PC-3 (cell line): Measurements from ENCODE around the gene ULK4. TPM values are rescaled to one million over a fixed set of nuclear protein-coding genes. Genes with fewer than 3 reads are reported as not detected.

Source experiments
- ATAC-seq: fragments of 200-7000 bp; cut with Tn5 transposase; 2 replicates; pipeline ENCODE4 v1.9.1; 2020; ENCODE audit warnings: mild to moderate bottlenecking, moderate library complexity
- BruUV-seq: library from RNA; stranded (reverse); fragments of 400-500 nt; replicated peaks from 2 replicates; lab custom pipeline; 2021; lab: Mats Ljungman, UMichigan
- CTCF ChIA-PET: fragments of 300-600 bp; sonication (Branson Sonifier 250); formaldehyde crosslinking; loops from one replicate; lab custom pipeline; 2022; ENCODE audit warnings: antibody characterized with exemption; lab: Charles Lee
- POLR2A ChIA-PET: fragments of 300-600 bp; sonication (Branson Sonifier 250); formaldehyde crosslinking; loops from one replicate; lab custom pipeline; 2022; ENCODE audit warnings: antibody characterized with exemption; ENCODE audit not compliant: unreplicated experiment; lab: Charles Lee
- DNase-seq: peaks from one replicate; pipeline ENCODE4 v3.0.0-alpha.2; 2015
- H2AFZ ChIP-seq: fragments of 300-600 bp; sonication (generic); 2 replicates; pipeline ENCODE4 v1.6.0; 2016; ENCODE audit warnings: antibody characterized with exemption, low read length
- H3F3A ChIP-seq: fragments of 300-600 bp; sonication (generic); one replicate; pipeline ENCODE4 v1.6.0; 2017; ENCODE audit warnings: antibody characterized with exemption, low read length, control low read depth, mild to moderate bottlenecking; ENCODE audit not compliant: unreplicated experiment
- H3K27ac ChIP-seq: fragments of 300-600 bp; sonication (generic); 2 replicates; pipeline ENCODE4 v1.5.1; 2016; ENCODE audit warnings: mild to moderate bottlenecking, low read length
- H3K27me3 ChIP-seq: fragments of 300-600 bp; sonication (generic); 2 replicates; pipeline ENCODE4 v1.6.1; 2016; ENCODE audit warnings: low read length, mixed read lengths
- H3K36me3 ChIP-seq: fragments of 300-600 bp; sonication (generic); 2 replicates; pipeline ENCODE4 v1.6.1; 2016; ENCODE audit warnings: low read depth, mixed run types, low read length, mixed read lengths
- H3K4me1 ChIP-seq: fragments of 300-600 bp; sonication (generic); 2 replicates; pipeline ENCODE4 v1.5.1; 2016; ENCODE audit warnings: low read length; ENCODE audit not compliant: insufficient read depth
- H3K4me2 ChIP-seq: fragments of 300-600 bp; sonication (generic); 2 replicates; pipeline ENCODE4 v1.6.0; 2016; ENCODE audit warnings: low read length
- H3K4me3 ChIP-seq: fragments of 300-600 bp; sonication (generic); 2 replicates; pipeline ENCODE4 v1.5.1; 2016; ENCODE audit warnings: mild to moderate bottlenecking, low read length, mixed read lengths
- H3K79me2 ChIP-seq: fragments of 300-600 bp; sonication (generic); 2 replicates; pipeline ENCODE4 v1.6.1; 2017; ENCODE audit warnings: low read length, mixed read lengths
- H3K9ac ChIP-seq: fragments of 300-600 bp; sonication (generic); 2 replicates; pipeline ENCODE4 v1.6.0; 2016; ENCODE audit warnings: mild to moderate bottlenecking, low read length
- H3K9me2 ChIP-seq: fragments of 300-600 bp; sonication (generic); replicated peaks from 2 replicates; pipeline ENCODE4 v1.6.1; 2016; ENCODE audit warnings: mixed run types, low read length, mixed read lengths
- H3K9me3 ChIP-seq: fragments of 300-600 bp; sonication (generic); 2 replicates; pipeline ENCODE4 v1.6.1; 2016; ENCODE audit warnings: low read length, mixed read lengths
- H4K20me1 ChIP-seq: fragments of 300-600 bp; sonication (generic); 2 replicates; pipeline ENCODE4 v1.6.1; 2016; ENCODE audit warnings: low read length, mixed read lengths
- EZH2 ChIP-seq: fragments of 300-600 bp; sonication (generic); IDR thresholded peaks from one replicate; pipeline ENCODE4 v1.6.1; 2017; ENCODE audit warnings: antibody characterized with exemption, mild to moderate bottlenecking, low read length; ENCODE audit not compliant: unreplicated experiment
- EZH2phosphoT487 ChIP-seq: fragments of 300-600 bp; sonication (generic); IDR thresholded peaks from 2 replicates; pipeline ENCODE4 v1.6.1; 2018; ENCODE audit warnings: mild to moderate bottlenecking, antibody characterized with exemption, low read length, borderline replicate concordance
- intact Hi-C: fragments of 100-400 bp; cut with micrococcal nuclease; formaldehyde crosslinking; loops from 2 replicates; pipeline ENCODE4 v1.9.0; 2023
- total RNA-seq: library from RNA; depleted of rRNA; stranded (reverse); fragments of >200 nt; gene quantifications from 2 replicates; pipeline ENCODE4 v1.2.3, GENCODE V29; 2014
- TF ChIP-seq, protein P1 (sequence below): fragments of 300-600 bp; sonication (generic); conservative IDR thresholded peaks from 2 replicates; pipeline ENCODE4 v1.5.1; 2017; ENCODE audit warnings: antibody characterized with exemption, low read depth, mild to moderate bottlenecking, low read length

Gene ULK4
- total RNA-seq, 1 experiment from 2014 or later = 4.8 TPM

DNA sequence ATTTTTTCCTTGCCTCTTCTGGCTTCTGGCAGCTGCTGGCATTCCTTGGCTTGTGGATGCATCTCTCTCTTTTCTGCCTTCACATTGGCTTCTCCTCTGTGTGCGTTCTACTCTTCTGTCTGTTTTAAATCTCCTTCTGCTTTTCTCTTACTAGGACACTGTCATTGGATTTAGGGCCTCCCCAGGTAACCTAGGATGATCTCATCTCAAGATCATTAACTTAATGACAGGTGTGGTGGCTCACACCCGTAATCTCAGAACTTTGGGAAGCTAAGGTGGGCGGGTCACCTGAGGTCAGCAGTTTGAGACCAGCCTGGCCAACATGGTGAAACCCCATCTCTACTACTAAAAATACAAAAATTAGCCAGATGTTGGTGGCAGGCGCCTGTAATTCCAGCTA lies 40.9 kb upstream of the ULK4 start:
- BruUV-seq = no TSS peak
- no peak overlapping the region for H3K9ac ChIP-seq
- ATAC-seq = no peak
- POLR2A ChIA-PET = no interaction called here
- H3K27ac ChIP-seq = no peak overlapping the region
- no peaks in the 10 kb centered on the region for H3K79me2 ChIP-seq
- H4K20me1 ChIP-seq = no peaks in the 10 kb centered on the region
- no peaks in the 10 kb centered on the region for H3K9me3 ChIP-seq
- H3K4me1 ChIP-seq = no peaks in the 10 kb centered on the region
- no peak overlapping the region for H3K4me2 ChIP-seq
- TF ChIP-seq, protein P1, sequence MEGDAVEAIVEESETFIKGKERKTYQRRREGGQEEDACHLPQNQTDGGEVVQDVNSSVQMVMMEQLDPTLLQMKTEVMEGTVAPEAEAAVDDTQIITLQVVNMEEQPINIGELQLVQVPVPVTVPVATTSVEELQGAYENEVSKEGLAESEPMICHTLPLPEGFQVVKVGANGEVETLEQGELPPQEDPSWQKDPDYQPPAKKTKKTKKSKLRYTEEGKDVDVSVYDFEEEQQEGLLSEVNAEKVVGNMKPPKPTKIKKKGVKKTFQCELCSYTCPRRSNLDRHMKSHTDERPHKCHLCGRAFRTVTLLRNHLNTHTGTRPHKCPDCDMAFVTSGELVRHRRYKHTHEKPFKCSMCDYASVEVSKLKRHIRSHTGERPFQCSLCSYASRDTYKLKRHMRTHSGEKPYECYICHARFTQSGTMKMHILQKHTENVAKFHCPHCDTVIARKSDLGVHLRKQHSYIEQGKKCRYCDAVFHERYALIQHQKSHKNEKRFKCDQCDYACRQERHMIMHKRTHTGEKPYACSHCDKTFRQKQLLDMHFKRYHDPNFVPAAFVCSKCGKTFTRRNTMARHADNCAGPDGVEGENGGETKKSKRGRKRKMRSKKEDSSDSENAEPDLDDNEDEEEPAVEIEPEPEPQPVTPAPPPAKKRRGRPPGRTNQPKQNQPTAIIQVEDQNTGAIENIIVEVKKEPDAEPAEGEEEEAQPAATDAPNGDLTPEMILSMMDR = no peak
- TF ChIP-seq EZH2phosphoT487 = no peak
- no peak for TF ChIP-seq EZH2
- DNase-seq = no peak
- no peak overlapping the region for H2AFZ ChIP-seq
- CTCF ChIA-PET = no interaction called here
- H3K9me2 ChIP-seq = no peaks in the 10 kb centered on the region
- intact Hi-C loops = no loop called here
- no peak overlapping the region for H3K4me3 ChIP-seq
- no peaks in the 10 kb centered on the region for H3K27me3 ChIP-seq
- no peaks in the 10 kb centered on the region for H3K36me3 ChIP-seq
- H3F3A ChIP-seq = no peaks in the 10 kb centered on the region

DNA sequence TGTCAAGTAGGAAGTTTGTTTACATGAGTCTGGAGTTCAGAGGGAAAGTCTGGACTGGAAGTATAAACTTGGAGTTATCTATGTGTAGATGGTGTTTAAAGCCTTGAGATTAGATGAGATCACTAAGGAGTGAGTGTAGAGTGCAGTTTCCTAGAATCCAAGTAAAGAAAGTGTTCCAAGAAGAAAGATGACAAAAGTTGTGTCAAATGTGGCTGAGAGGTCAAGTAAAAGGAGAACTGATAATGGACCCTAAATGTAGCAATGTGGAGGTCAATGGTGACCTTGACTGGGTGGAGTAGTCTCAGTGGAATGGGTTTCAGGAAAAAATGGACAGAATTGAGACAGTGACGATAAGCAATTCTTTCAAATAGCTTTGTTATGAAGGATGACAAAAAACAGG lies 39.9 kb upstream of the ULK4 start:
- no peak overlapping the region for H2AFZ ChIP-seq
- no peak overlapping the region for H3K4me3 ChIP-seq
- ATAC-seq (no peak), DNase-seq (no peak)
- H4K20me1 ChIP-seq = no peaks in the 10 kb centered on the region
- TF ChIP-seq, protein P1 = no peak
- TF ChIP-seq EZH2 (no peak), EZH2phosphoT487 (no peak)
- no peaks in the 10 kb centered on the region for H3K79me2 ChIP-seq
- no peaks in the 10 kb centered on the region for H3K9me3 ChIP-seq
- H3K27me3 ChIP-seq = no peaks in the 10 kb centered on the region
- intact Hi-C loops = no loop called here
- H3K4me1 ChIP-seq = no peaks in the 10 kb centered on the region
- no peak overlapping the region for H3K9ac ChIP-seq
- POLR2A ChIA-PET = no interaction called here
- no peaks in the 10 kb centered on the region for H3K36me3 ChIP-seq
- H3F3A ChIP-seq = no peaks in the 10 kb centered on the region
- no peak overlapping the region for H3K4me2 ChIP-seq
- CTCF ChIA-PET = no interaction called here
- no TSS peak for BruUV-seq
- H3K9me2 ChIP-seq = no peaks in the 10 kb centered on the region
- H3K27ac ChIP-seq = no peak overlapping the region

DNA sequence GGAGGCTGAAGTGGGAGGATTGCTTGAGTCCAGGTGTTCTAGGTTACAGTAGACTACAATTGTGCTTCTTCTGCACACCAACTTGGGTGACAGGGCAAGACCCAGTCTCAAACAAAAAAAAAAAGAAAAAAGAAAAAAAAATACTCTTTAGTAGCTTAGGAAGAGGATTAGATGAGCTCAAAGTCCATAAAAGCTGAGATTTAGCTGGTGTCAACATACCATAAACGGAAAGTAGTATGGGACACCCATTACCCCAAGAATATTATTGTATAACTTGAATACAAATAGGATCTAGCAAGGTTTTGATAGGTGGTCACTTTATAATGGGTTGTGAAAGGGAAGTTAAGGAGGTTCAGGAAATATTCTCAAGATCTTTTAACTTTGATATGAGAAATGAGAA lies 38.0 kb upstream of the ULK4 start:
- Histone ChIP-seq H3K27ac (no peak overlapping the region), H3K36me3 (no peaks in the 10 kb centered on the region), H3K9ac (no peak overlapping the region), H2AFZ (no peak overlapping the region), H3K4me2 (no peak overlapping the region), H4K20me1 (no peaks in the 10 kb centered on the region), H3K4me3 (no peak overlapping the region), H3F3A (no peaks in the 10 kb centered on the region), H3K9me2 (no peaks in the 10 kb centered on the region), H3K79me2 (no peaks in the 10 kb centered on the region), H3K4me1 (no peaks in the 10 kb centered on the region), H3K9me3 (no peaks in the 10 kb centered on the region), H3K27me3 (no peaks in the 10 kb centered on the region)
- no peak for TF ChIP-seq EZH2
- TF ChIP-seq EZH2phosphoT487 = no peak
- TF ChIP-seq, protein P1 = no peak
- POLR2A ChIA-PET = interaction anchor here (0.6 kb wide), 1 partner anchor 52 kb away, joined by 6 read pairs; no protein-coding TSS in a partner anchor
- no TSS peak for BruUV-seq
- CTCF ChIA-PET = interaction anchor here (0.6 to 0.7 kb wide), 2 partner anchors 9 to 161 kb away, joined by 5 to 6 read pairs; no protein-coding TSS in a partner anchor
- intact Hi-C loops = no loop called here
- no peak for DNase-seq
- ATAC-seq = no peak
